Cardiac muscle cell (in vitro differentiated cells and primary cell): ENCODE measurements around the gene MYO15A. TPM values are rescaled to one million over a fixed set of nuclear protein-coding genes. Genes with fewer than 3 reads are reported as not detected.

ENCODE experiments used
- DNase-seq, 2 donors: peaks; one replicate each; pipeline versions ENCODE4 v3.0.0 to v3.0.0-alpha.2; 2010 to 2017; ENCODE audit warnings: low read depth in 1 of 2, low spot score in 1 of 2
- H3K27ac ChIP-seq: fragments of 200-600 bp; sonication (generic); 2 replicates; pipeline ENCODE4 v1.5.1; 2016
- H3K27me3 ChIP-seq: fragments of 200-600 bp; sonication (generic); 2 replicates; pipeline ENCODE4 v1.6.0; 2016; ENCODE audit warnings: control low read depth
- H3K36me3 ChIP-seq: fragments of 200-600 bp; sonication (generic); 2 replicates; pipeline ENCODE4 v1.5.1; 2016; ENCODE audit warnings: control low read depth
- H3K4me1 ChIP-seq: fragments of 200-600 bp; sonication (generic); 2 replicates; pipeline ENCODE4 v1.8.1; 2017; ENCODE audit warnings: low read depth, mild to moderate bottlenecking, mixed run types
- H3K4me3 ChIP-seq: fragments of 200-600 bp; sonication (generic); 2 replicates; pipeline ENCODE4 v1.5.1; 2016; ENCODE audit warnings: mild to moderate bottlenecking
- H3K9me3 ChIP-seq: fragments of 200-600 bp; sonication (generic); 2 replicates; pipeline ENCODE4 v1.5.1; 2017; ENCODE audit warnings: low read depth, mild to moderate bottlenecking, control low read depth
- polyA plus RNA-seq: library from polyadenylated mRNA; unstranded; fragments of >200 nt; fragmentation: Nextera tagmentation; extraction: Ambion mirVana; gene quantifications from 2 replicates; pipeline ENCODE4 v1.2.1, GENCODE V29; 2016
- total RNA-seq: library from RNA; depleted of rRNA; stranded (reverse); fragments of >200 nt; gene quantifications from 2 replicates; pipeline ENCODE4 v1.2.3, GENCODE V29; 2016
- TF ChIP-seq, protein P1 (sequence below): IDR thresholded peaks from 2 replicates; pipeline ENCODE4 v1.5.1; 2012; ENCODE audit warnings: low read depth, mild to moderate bottlenecking, low read length

The MYO15A gene
- total and polyA plus RNA-seq, 2 experiments from 2014 or later, result 3.9 to 4.9 TPM

DNA sequence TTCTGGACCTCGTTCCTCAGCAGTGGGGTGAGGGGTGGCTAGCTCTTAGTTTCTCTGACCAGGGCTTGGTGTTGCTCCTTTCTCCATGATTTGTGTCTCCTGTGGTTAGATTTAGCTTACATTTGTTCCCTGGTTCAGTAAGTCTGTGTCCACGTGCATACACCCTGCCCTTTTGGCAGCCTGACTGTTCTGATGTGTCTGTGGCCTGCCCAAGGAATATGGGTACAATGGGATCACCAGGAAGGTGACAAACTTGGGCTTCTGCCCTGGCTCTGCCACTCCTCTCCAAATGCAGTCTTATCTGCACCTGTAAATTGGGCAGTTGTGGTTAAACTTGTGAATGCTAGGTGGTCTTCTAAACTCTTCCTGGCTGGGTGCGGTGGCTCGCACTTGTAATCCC is 92.6 kb downstream of the MYO15A start:
- peaks cover 39% of the 10 kb centered on the region for H3K36me3 ChIP-seq
- H3K4me3 ChIP-seq, result no peak overlapping the region
- no peaks in the 10 kb centered on the region for H3K27me3 ChIP-seq
- H3K9me3 ChIP-seq, result no peaks in the 10 kb centered on the region
- TF ChIP-seq, protein P1, sequence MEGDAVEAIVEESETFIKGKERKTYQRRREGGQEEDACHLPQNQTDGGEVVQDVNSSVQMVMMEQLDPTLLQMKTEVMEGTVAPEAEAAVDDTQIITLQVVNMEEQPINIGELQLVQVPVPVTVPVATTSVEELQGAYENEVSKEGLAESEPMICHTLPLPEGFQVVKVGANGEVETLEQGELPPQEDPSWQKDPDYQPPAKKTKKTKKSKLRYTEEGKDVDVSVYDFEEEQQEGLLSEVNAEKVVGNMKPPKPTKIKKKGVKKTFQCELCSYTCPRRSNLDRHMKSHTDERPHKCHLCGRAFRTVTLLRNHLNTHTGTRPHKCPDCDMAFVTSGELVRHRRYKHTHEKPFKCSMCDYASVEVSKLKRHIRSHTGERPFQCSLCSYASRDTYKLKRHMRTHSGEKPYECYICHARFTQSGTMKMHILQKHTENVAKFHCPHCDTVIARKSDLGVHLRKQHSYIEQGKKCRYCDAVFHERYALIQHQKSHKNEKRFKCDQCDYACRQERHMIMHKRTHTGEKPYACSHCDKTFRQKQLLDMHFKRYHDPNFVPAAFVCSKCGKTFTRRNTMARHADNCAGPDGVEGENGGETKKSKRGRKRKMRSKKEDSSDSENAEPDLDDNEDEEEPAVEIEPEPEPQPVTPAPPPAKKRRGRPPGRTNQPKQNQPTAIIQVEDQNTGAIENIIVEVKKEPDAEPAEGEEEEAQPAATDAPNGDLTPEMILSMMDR, result no peak
- no peak overlapping the region for H3K27ac ChIP-seq
- H3K4me1 ChIP-seq, result no peaks in the 10 kb centered on the region
- no peak for DNase-seq

DNA sequence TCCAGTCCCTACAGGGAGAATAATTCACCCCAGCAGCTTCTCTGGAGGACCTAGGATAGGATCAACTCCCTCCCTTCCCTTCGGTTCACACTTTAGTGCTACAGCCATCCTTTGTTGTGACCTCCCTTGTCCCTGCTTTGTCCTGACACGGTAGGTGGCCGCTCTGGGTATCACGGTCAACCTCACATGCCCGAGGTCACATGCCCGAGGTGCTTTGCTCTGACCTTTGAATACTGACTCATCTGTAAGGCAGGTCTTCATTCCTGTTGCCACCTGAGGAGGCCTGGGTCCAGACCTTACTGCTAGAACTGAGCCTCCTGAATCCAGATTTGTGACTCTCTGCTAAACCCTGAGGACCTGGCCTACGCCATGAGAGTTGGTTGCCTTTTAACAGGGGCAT is 94.8 kb downstream of the MYO15A start:
- DNase-seq, result no peak
- Histone ChIP-seq H3K9me3 (no peaks in the 10 kb centered on the region), H3K27ac (no peak overlapping the region), H3K27me3 (no peaks in the 10 kb centered on the region), H3K36me3 (peaks cover 40% of the 10 kb centered on the region), H3K4me1 (no peaks in the 10 kb centered on the region), H3K4me3 (no peak overlapping the region)
- TF ChIP-seq, protein P1, result no peak

DNA sequence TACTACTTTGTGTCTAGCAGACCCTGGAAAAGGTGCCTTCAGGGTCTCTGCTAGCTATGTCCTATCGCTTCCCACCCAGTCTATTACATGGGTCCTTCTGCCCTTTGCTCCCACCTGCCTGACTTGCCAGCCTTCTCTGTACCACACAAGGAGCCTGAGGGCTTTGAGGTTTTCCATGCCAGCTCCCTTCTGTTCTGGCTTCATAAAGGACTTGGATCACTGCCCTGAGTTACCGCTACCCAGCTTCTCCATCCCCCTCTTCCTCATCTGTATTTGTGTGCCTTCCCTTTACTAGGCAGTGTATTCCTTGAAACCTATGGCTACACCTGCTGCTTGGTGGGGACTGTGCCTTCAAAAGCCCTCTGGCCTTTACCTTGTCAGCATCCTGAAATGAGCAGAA is 97.3 kb downstream of the MYO15A start:
- Histone ChIP-seq H3K27ac (no peak overlapping the region), H3K36me3 (peaks cover 44% of the 10 kb centered on the region), H3K9me3 (no peaks in the 10 kb centered on the region), H3K27me3 (no peaks in the 10 kb centered on the region), H3K4me3 (no peak overlapping the region), H3K4me1 (no peaks in the 10 kb centered on the region)
- TF ChIP-seq, protein P1, result no peak
- no peak for DNase-seq

DNA sequence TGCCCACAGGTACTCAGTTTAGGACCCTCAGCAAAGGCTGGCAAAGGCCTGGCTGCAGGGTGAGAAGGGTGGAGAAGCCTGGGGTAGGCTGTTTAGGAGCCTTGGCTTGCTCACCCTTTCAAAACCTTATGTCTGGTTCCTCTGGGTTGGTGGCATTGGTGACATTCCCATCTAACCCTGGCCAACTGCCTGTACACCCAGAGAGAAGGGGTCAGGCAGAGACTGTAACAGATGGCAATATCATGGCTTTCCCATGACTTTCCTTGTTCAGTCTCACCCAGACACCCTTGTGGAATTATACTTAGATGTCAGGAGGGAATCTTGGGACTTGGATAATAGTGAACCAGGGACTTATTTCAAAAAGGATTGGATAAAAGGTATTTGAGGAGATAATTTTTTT is 98.4 kb downstream of the MYO15A start:
- Histone ChIP-seq H3K36me3 (peaks cover 41% of the 10 kb centered on the region), H3K4me3 (no peak overlapping the region), H3K4me1 (no peaks in the 10 kb centered on the region), H3K27ac (no peak overlapping the region), H3K9me3 (no peaks in the 10 kb centered on the region), H3K27me3 (no peaks in the 10 kb centered on the region)
- DNase-seq, result no peak
- TF ChIP-seq, protein P1, result no peak

DNA sequence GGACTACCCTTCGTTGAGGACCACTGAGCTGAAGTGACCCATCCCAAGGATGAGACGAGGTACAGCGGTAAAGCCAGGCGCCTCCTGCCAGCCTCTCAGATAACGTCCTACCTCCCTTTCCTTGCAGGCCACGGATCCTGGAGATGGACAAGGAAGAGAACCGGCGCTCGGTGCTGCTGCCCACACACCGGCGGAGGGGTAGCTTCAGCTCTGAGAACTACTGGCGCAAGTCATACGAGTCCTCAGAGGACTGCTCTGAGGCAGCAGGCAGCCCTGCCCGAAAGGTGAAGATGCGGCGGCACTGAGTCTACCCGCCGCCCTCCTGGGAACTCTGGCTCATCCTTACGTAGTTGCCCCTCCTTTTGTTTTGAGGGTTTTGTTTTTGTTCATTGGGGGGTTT is 99.5 kb downstream of the MYO15A start:
- DNase-seq, result no peak
- TF ChIP-seq, protein P1, result no peak
- H3K9me3 ChIP-seq, result no peaks in the 10 kb centered on the region
- H3K4me1 ChIP-seq, result no peaks in the 10 kb centered on the region
- no peak overlapping the region for H3K4me3 ChIP-seq
- H3K27ac ChIP-seq, result no peak overlapping the region
- no peaks in the 10 kb centered on the region for H3K27me3 ChIP-seq
- H3K36me3 ChIP-seq, result peaks cover 39% of the 10 kb centered on the region
